K562 (cell line): ENCODE data around the gene DNAJC12. TPM values are rescaled to one million over a fixed set of nuclear protein-coding genes. Genes with fewer than 3 reads are reported as not detected.
A peak's percentile ranks its signal among the peaks of the same experiment; 100 is the strongest.

Experiments used
- CHD4 ChIP-seq: fragments of 200-600 bp; sonication (generic); IDR thresholded peaks from 3 replicates; pipeline ENCODE4 v1.6.1; 2012; ENCODE audit warnings: low read depth, mild to moderate bottlenecking, mixed read lengths, low read length, inconsistent platforms; ENCODE audit not compliant: insufficient read depth, insufficient replicate concordance, poor library complexity, severe bottlenecking
- ELF1 ChIP-seq: fragments of 200-800 bp; sonication (Bioruptor generic); IDR thresholded peaks from 2 replicates; pipeline ENCODE4 v1.6.1; 2016; ENCODE audit warnings: missing genetic modification characterization, missing compliant biosample characterization
- FOXM1 ChIP-seq, 2 experiments: fragments of 450-650 bp in 1 of 2; sonication (generic) in 1 of 2; formaldehyde crosslinking in 1 of 2; IDR thresholded peaks; 2 replicates each; pipeline versions ENCODE4 v1.6.1 to v1.9.0; 2017 to 2022; ENCODE audit warnings: low read depth in 2 of 2, mild to moderate bottlenecking in 2 of 2, missing genetic modification reagents in 1 of 2, moderate library complexity in 1 of 2
- HCFC1 ChIP-seq: IDR thresholded peaks from 2 replicates; pipeline ENCODE4 v1.6.1; 2012; ENCODE audit warnings: low read depth, low read length, improper control_type of control experiment
- KLF1 ChIP-seq: fragments of 450-650 bp; IDR thresholded peaks from 2 replicates; pipeline ENCODE4 v1.6.1; 2016; ENCODE audit warnings: missing genetic modification characterization, missing compliant biosample characterization
- MTA2 ChIP-seq: fragments of 450-650 bp; IDR thresholded peaks from 2 replicates; pipeline ENCODE4 v1.6.1; 2016; ENCODE audit warnings: low read depth
- NR3C1 ChIP-seq: sonication (generic); formaldehyde crosslinking; IDR thresholded peaks from 2 replicates; pipeline ENCODE4 v1.8.1; 2022; ENCODE audit warnings: missing genetic modification reagents
- NR4A1 ChIP-seq, 2 experiments: fragments of 250-450 bp in 1 of 2; fragments of 450-650 bp in 1 of 2; sonication (Bioruptor Pico) in 1 of 2; IDR thresholded peaks; 2 replicates each; pipeline versions ENCODE4 v1.4.0 to v1.6.1; 2016 to 2020; ENCODE audit warnings: mild to moderate bottlenecking in 2 of 2, missing compliant biosample characterization in 1 of 2, missing genetic modification characterization in 1 of 2, moderate library complexity in 1 of 2
- POLR3G ChIP-seq: IDR thresholded peaks from 2 replicates; pipeline ENCODE4 v1.6.1; 2011; ENCODE audit not compliant: insufficient read length, insufficient replicate concordance; ENCODE audit errors: extremely low read depth
- SAFB ChIP-seq: fragments of 200-400 bp; formaldehyde crosslinking; IDR thresholded peaks from 2 replicates; pipeline ENCODE4 v1.6.1; 2017; ENCODE audit warnings: low read depth, low read length, borderline replicate concordance
- SIN3A ChIP-seq, 2 experiments: fragments of 150-350 bp in 1 of 2; IDR thresholded peaks; 2 replicates each; pipeline ENCODE4 v1.6.1; 2011 to 2016; ENCODE audit warnings: borderline replicate concordance in 2 of 2, low read depth in 2 of 2, low read length in 2 of 2, mild to moderate bottlenecking in 2 of 2, moderate library complexity in 2 of 2; ENCODE audit not compliant: control insufficient read depth in 1 of 2
- SMARCB1 ChIP-seq: IDR thresholded peaks from 2 replicates; pipeline ENCODE4 v1.6.1; 2011; ENCODE audit warnings: improper control_type of control experiment, low read depth; ENCODE audit not compliant: insufficient read length
- ZFPM2 ChIP-seq: fragments of 250-450 bp; sonication (Bioruptor Pico); IDR thresholded peaks from 2 replicates; pipeline ENCODE4 v1.5.1; 2022; ENCODE audit warnings: mild to moderate bottlenecking
- ZNF143 ChIP-seq: sonication (generic); formaldehyde crosslinking; IDR thresholded peaks from 2 replicates; pipeline ENCODE4 v1.9.0; 2022; ENCODE audit warnings: mild to moderate bottlenecking, missing genetic modification reagents
- ZNF444 ChIP-seq: fragments of 250-450 bp; sonication (Bioruptor Pico); IDR thresholded peaks from 2 replicates; pipeline ENCODE4 v1.4.0; 2020; ENCODE audit warnings: mild to moderate bottlenecking, moderate library complexity
- polyA plus RNA-seq, 8 experiments: library from polyadenylated mRNA; depleted of rRNA in 4 of 8; stranded (reverse) in 5 of 8; unstranded in 3 of 8; fragments of >200 nt; fragmentation: Nextera tagmentation in 2 of 8; fragmentation: Illumina TruSeq in 1 of 8; extraction: Ambion mirVana in 2 of 8; extraction: Trizol in 1 of 8; gene quantifications; 2 replicates each; pipeline versions ENCODE4 v1.2.1 to v1.2.3, GENCODE V29; 2011 to 2014; ENCODE audit warnings: inconsistent platforms in 1 of 8, missing spikeins in 1 of 8
- total RNA-seq, 7 experiments: library from RNA; depleted of rRNA in 6 of 7; stranded (reverse); fragments of >200 nt in 6 of 7; fragmentation: Illumina TruSeq in 2 of 7; extraction: Trizol in 2 of 7; gene quantifications; 2 replicates each; pipeline versions ENCODE4 v1.2.1 to v1.2.3, GENCODE V29; 2011 to 2021; ENCODE audit warnings: low replicate concordance in 1 of 7
- TF ChIP-seq, protein P1 (sequence below): fragments of 450-650 bp; formaldehyde crosslinking; IDR thresholded peaks from 2 replicates; pipeline ENCODE4 v1.4.0; 2022; ENCODE audit warnings: missing genetic modification characterization
- TF ChIP-seq, protein P2 (sequence below): sonication (generic); formaldehyde crosslinking; IDR thresholded peaks from 2 replicates; pipeline ENCODE4 v1.8.0; 2022; ENCODE audit warnings: mild to moderate bottlenecking, low read depth, missing genetic modification reagents
- TF ChIP-seq, protein P3 (sequence below): sonication (generic); formaldehyde crosslinking; IDR thresholded peaks from 2 replicates; pipeline ENCODE4 v1.8.0; 2022; ENCODE audit warnings: missing genetic modification reagents, mild to moderate bottlenecking, moderate library complexity, borderline replicate concordance
- TF ChIP-seq, protein P4 (sequence below), 2 experiments: fragments of 450-650 bp in 1 of 2; sonication (generic) in 1 of 2; formaldehyde crosslinking; conservative IDR thresholded peaks; 2 replicates each; pipeline versions ENCODE4 v1.4.0 to v1.8.1; 2020 to 2022; ENCODE audit warnings: mild to moderate bottlenecking in 1 of 2, missing genetic modification reagents in 1 of 2
- TF ChIP-seq, protein P5 (sequence below): sonication (generic); formaldehyde crosslinking; IDR thresholded peaks from 2 replicates; pipeline ENCODE4 v1.8.1; 2023; ENCODE audit warnings: mild to moderate bottlenecking, missing genetic modification reagents

The DNAJC12 gene
- total and polyA plus RNA-seq, 9 of the 15 experiments (the other 6 are each of a cell fraction or from before 2014, with no cell fraction given), result 7.4 to 95.9 (median 68.5) TPM

DNA sequence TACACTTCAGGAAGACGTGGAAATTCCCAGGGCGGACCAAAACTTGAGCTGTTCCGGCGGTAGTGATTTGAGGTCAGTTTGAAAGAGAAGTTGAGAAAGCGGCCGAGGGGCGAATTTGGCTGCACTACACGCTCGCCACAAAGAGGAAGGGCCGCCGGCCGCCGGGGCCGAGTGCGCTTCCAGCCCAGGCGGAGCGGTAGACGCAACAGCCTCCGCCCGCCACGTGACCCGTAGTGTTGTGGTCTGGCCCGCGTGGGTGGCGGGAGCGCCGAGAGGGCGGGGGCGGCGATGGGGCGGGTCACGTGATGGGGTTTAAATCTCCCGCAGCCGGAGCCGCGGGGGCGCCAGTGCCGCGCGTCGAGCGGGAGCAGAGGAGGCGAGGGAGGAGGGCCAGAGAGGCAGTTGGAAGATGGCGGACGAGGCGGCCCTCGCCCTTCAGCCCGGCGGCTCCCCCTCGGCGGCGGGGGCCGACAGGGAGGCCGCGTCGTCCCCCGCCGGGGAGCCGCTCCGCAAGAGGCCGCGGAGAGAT is 46.4 kb upstream of the DNAJC12 start, which contains the start of gene SIRT1 (continued):
- no peak for TF ChIP-seq SAFB
- TF ChIP-seq ZNF143 (CRISPR knock-in tag), result no peak
- TF ChIP-seq, protein P1, sequence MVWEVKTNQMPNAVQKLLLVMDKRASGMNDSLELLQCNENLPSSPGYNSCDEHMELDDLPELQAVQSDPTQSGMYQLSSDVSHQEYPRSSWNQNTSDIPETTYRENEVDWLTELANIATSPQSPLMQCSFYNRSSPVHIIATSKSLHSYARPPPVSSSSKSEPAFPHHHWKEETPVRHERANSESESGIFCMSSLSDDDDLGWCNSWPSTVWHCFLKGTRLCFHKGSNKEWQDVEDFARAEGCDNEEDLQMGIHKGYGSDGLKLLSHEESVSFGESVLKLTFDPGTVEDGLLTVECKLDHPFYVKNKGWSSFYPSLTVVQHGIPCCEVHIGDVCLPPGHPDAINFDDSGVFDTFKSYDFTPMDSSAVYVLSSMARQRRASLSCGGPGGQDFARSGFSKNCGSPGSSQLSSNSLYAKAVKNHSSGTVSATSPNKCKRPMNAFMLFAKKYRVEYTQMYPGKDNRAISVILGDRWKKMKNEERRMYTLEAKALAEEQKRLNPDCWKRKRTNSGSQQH (CRISPR knock-in tag), result no peak
- peak; percentile 23; the same call in 1 of the 2 replicates for TF ChIP-seq FOXM1 (IDR thresholded peaks at IDR 0.05; ENCODE audit: low read depth)
- TF ChIP-seq FOXM1 (CRISPR knock-in tag; IDR thresholded peaks at IDR 0.05; ENCODE audit: low read depth), result peak; percentile 53; the same call in 1 of the 2 replicates
- no peak for TF ChIP-seq ZFPM2 (CRISPR knock-in tag)
- TF ChIP-seq, protein P2, sequence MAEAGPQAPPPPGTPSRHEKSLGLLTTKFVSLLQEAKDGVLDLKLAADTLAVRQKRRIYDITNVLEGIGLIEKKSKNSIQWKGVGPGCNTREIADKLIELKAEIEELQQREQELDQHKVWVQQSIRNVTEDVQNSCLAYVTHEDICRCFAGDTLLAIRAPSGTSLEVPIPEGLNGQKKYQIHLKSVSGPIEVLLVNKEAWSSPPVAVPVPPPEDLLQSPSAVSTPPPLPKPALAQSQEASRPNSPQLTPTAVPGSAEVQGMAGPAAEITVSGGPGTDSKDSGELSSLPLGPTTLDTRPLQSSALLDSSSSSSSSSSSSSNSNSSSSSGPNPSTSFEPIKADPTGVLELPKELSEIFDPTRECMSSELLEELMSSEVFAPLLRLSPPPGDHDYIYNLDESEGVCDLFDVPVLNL, result peak; percentile 95
- TF ChIP-seq ELF1 (tag), result peak; percentile 58
- TF ChIP-seq, protein P3, sequence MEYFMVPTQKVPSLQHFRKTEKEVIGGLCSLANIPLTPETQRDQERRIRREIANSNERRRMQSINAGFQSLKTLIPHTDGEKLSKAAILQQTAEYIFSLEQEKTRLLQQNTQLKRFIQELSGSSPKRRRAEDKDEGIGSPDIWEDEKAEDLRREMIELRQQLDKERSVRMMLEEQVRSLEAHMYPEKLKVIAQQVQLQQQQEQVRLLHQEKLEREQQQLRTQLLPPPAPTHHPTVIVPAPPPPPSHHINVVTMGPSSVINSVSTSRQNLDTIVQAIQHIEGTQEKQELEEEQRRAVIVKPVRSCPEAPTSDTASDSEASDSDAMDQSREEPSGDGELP (CRISPR knock-in tag), result peak; percentile 96
- TF ChIP-seq, protein P4, sequence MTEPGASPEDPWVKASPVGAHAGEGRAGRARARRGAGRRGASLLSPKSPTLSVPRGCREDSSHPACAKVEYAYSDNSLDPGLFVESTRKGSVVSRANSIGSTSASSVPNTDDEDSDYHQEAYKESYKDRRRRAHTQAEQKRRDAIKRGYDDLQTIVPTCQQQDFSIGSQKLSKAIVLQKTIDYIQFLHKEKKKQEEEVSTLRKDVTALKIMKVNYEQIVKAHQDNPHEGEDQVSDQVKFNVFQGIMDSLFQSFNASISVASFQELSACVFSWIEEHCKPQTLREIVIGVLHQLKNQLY (CRISPR knock-in tag; conservative IDR thresholded peaks at IDR 0.05), result 0 out of 4 replicates have a peak, but pooled peaks of 1 of the 2 experiments have one; percentile 49
- peak; percentile 53 for TF ChIP-seq HCFC1
- TF ChIP-seq POLR3G, result no peak
- TF ChIP-seq CHD4, result no peak
- TF ChIP-seq NR3C1 (CRISPR knock-in tag), result no peak
- no peak for TF ChIP-seq MTA2
- no peak for TF ChIP-seq ZNF444
- TF ChIP-seq NR4A1 (CRISPR knock-in tag; IDR thresholded peaks at IDR 0.05), result no peak; the same call in 1 of the 2 replicates
- no peak for TF ChIP-seq NR4A1 (tag; IDR thresholded peaks at IDR 0.05)
- TF ChIP-seq, protein P5, sequence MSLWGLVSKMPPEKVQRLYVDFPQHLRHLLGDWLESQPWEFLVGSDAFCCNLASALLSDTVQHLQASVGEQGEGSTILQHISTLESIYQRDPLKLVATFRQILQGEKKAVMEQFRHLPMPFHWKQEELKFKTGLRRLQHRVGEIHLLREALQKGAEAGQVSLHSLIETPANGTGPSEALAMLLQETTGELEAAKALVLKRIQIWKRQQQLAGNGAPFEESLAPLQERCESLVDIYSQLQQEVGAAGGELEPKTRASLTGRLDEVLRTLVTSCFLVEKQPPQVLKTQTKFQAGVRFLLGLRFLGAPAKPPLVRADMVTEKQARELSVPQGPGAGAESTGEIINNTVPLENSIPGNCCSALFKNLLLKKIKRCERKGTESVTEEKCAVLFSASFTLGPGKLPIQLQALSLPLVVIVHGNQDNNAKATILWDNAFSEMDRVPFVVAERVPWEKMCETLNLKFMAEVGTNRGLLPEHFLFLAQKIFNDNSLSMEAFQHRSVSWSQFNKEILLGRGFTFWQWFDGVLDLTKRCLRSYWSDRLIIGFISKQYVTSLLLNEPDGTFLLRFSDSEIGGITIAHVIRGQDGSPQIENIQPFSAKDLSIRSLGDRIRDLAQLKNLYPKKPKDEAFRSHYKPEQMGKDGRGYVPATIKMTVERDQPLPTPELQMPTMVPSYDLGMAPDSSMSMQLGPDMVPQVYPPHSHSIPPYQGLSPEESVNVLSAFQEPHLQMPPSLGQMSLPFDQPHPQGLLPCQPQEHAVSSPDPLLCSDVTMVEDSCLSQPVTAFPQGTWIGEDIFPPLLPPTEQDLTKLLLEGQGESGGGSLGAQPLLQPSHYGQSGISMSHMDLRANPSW (CRISPR knock-in tag), result no peak
- TF ChIP-seq SMARCB1, result no peak
- TF ChIP-seq KLF1 (tag), result no peak
- TF ChIP-seq SIN3A (IDR thresholded peaks at IDR 0.05; ENCODE audit: borderline replicate concordance in 2 of 2, control insufficient read depth in 1 of 2, low read depth in 2 of 2, low read length in 2 of 2), result peak; percentile 92; a peak in 3 of 4 replicates
